HepG2 (cell line): ENCODE results near the gene TATDN3. TPM values are rescaled to one million over a fixed set of nuclear protein-coding genes. Genes with fewer than 3 reads are reported as not detected.
"Not testable (repeated sequence)": the region's sequence is repeated elsewhere in the genome, so short reads cannot be mapped to it uniquely, and the experiment has no call there.

ENCODE experiments used
- ATAC-seq: fragments of 200-7000 bp; cut with Tn5 transposase; 3 replicates; pipeline ENCODE4 v1.9.1; 2020; ENCODE audit warnings: mild to moderate bottlenecking, moderate library complexity
- BruUV-seq: library from RNA; stranded (reverse); fragments of 400-500 nt; replicated peaks from 2 replicates; lab custom pipeline; 2021; lab: Mats Ljungman, UMichigan
- CTCF ChIA-PET: fragments of 300-600 bp; formaldehyde crosslinking; extraction: SDS; loops from one replicate; lab custom pipeline; 2021; ENCODE audit warnings: low total read pairs, inconsistent platforms, low intra/inter-chr PET ratio; lab: Yijun Ruan, JAX
- POLR2A ChIA-PET: fragments of 350-600 bp; sonication (Branson Sonifier 250); formaldehyde crosslinking; loops from one replicate; lab custom pipeline; 2020; ENCODE audit warnings: antibody characterized with exemption, inconsistent platforms; lab: Yijun Ruan, JAX
- DNase-seq: peaks from one replicate; pipeline ENCODE4 v3.0.0-alpha.2; 2015; ENCODE audit warnings: low spot score
- FAIRE-seq: peaks from 3 replicates; lab custom pipeline; 2011; peaks lifted over from hg19 to GRCh38; lab: Jason Lieb, UNC
- H2AFZ ChIP-seq: one replicate; pipeline ENCODE4 v1.6.1; 2011; ENCODE audit warnings: low read length, inconsistent platforms
- H3K27ac ChIP-seq: fragments of 300-600 bp; 3 replicates; pipeline ENCODE4 v1.8.0; 2011; ENCODE audit warnings: mixed run types, mild to moderate bottlenecking, mixed read lengths, low read length, inconsistent platforms; ENCODE audit not compliant: insufficient read depth; ENCODE audit errors: extremely low read length
- H3K27me3 ChIP-seq, 2 experiments: fragments of 200-600 bp in 1 of 2; 2 replicates in 1 of 2; 3 replicates in 1 of 2; pipeline versions ENCODE4 v1.6.0 to v1.8.0; 2011; ENCODE audit warnings: low read length in 2 of 2, mild to moderate bottlenecking in 2 of 2, moderate library complexity in 2 of 2, inconsistent platforms in 1 of 2; ENCODE audit not compliant: insufficient read depth in 2 of 2, control insufficient read depth in 1 of 2
- H3K36me3 ChIP-seq, 2 experiments: fragments of 200-600 bp in 1 of 2; replicated peaks in 1 of 2; 2 replicates in 1 of 2; 3 replicates in 1 of 2; pipeline versions ENCODE4 v1.5.1 to v1.8.0; 2011; ENCODE audit warnings: low read length in 2 of 2, inconsistent platforms in 1 of 2; ENCODE audit not compliant: insufficient read depth in 2 of 2, control insufficient read depth in 1 of 2
- H3K4me1 ChIP-seq: 2 replicates; pipeline ENCODE4 v1.5.1; 2012; ENCODE audit warnings: low read length, inconsistent platforms; ENCODE audit not compliant: insufficient read depth
- H3K4me2 ChIP-seq: 2 replicates; pipeline ENCODE4 v1.6.0; 2011; ENCODE audit warnings: low read depth, low read length, inconsistent platforms
- H3K4me3 ChIP-seq, 3 experiments: fragments of 200-600 bp in 1 of 3; sonication (generic), shearing (Covaris generic) in 1 of 3; replicated peaks in 1 of 3; 2 replicates each; pipeline ENCODE4 v1.5.1; 2011 to 2016; ENCODE audit warnings: low read length in 3 of 3, inconsistent platforms in 2 of 3, low read depth in 2 of 3, mild to moderate bottlenecking in 2 of 3, control low read depth in 1 of 3, mixed read lengths in 1 of 3; ENCODE audit not compliant: insufficient read depth in 1 of 3
- H3K79me2 ChIP-seq: one replicate; pipeline ENCODE4 v1.6.1; 2011; ENCODE audit warnings: low read length, inconsistent platforms; ENCODE audit not compliant: insufficient read depth
- H3K9ac ChIP-seq: 2 replicates; pipeline ENCODE4 v1.6.0; 2011; ENCODE audit warnings: mild to moderate bottlenecking, low read depth, low read length, inconsistent platforms; ENCODE audit not compliant: insufficient read depth
- H3K9me3 ChIP-seq: 2 replicates; pipeline ENCODE4 v1.5.1; 2012; ENCODE audit warnings: mild to moderate bottlenecking, low read length
- H4K20me1 ChIP-seq: 2 replicates; pipeline ENCODE4 v1.6.0; 2011; ENCODE audit warnings: inconsistent platforms, mild to moderate bottlenecking, low read length, moderate library complexity; ENCODE audit not compliant: insufficient read depth
- AHR ChIP-seq: IDR thresholded peaks from 2 replicates; pipeline ENCODE4 v1.6.1; 2018; ENCODE audit warnings: missing genetic modification reagents, missing compliant biosample characterization
- RBM22 ChIP-seq: fragments of 200-400 bp; formaldehyde crosslinking; optimal IDR thresholded peaks from 2 replicates; pipeline ENCODE3; 2017; ENCODE audit warnings: mild to moderate bottlenecking, low read length, moderate library complexity
- SAFB2 ChIP-seq: sonication (generic); formaldehyde crosslinking; IDR thresholded peaks from 2 replicates; pipeline ENCODE4 v1.5.1; 2020; ENCODE audit warnings: missing genetic modification reagents, low read depth, mild to moderate bottlenecking, borderline replicate concordance
- SYNCRIP ChIP-seq: fragments of 200-400 bp; formaldehyde crosslinking; IDR thresholded peaks from 2 replicates; pipeline ENCODE4 v1.6.1; 2018; ENCODE audit warnings: mild to moderate bottlenecking, low read depth, low read length; ENCODE audit not compliant: insufficient read depth
- ZMYM2 ChIP-seq: sonication (generic); formaldehyde crosslinking; IDR thresholded peaks from 2 replicates; pipeline ENCODE4 v1.8.0; 2022; ENCODE audit warnings: mild to moderate bottlenecking, missing genetic modification reagents
- WGBS: methylation state at CpG from one replicate; pipeline ENCODE4 v1.1.6; 2017; ENCODE audit warnings: low lambda C conversion rate; 5-methylcytosine and 5-hydroxymethylcytosine counted together
- in situ Hi-C: cut with HindIII; loops from 2 replicates; pipeline ENCODE4 v1.10.0; 2017; ENCODE audit warnings: low pct_unique_long_range_greater_than_20kb; ENCODE audit not compliant: extremely low pct_ligation_motif_present
- intact Hi-C: fragments of 100-400 bp; cut with micrococcal nuclease; formaldehyde crosslinking; loops from one replicate; pipeline ENCODE4 v1.10.0; 2022; ENCODE audit not compliant: unreplicated experiment
- polyA plus RNA-seq, 8 experiments: library from polyadenylated mRNA; depleted of rRNA in 3 of 8; stranded (reverse) in 7 of 8; unstranded in 1 of 8; fragments of >200 nt; fragmentation: Illumina TruSeq in 4 of 8; extraction: Trizol in 4 of 8; gene quantifications; 2 replicates each; pipeline versions ENCODE4 v1.2.1 to v1.2.3, GENCODE V29; 2011 to 2016; ENCODE audit warnings: low read depth in 4 of 8, missing spikeins in 1 of 8, mixed read lengths in 1 of 8; ENCODE audit not compliant: insufficient read depth in 1 of 8
- total RNA-seq, 5 experiments: library from RNA; depleted of rRNA; stranded (reverse); fragments of >200 nt; fragmentation: Illumina TruSeq; extraction: Trizol; gene quantifications; 2 replicates each; pipeline ENCODE4 v1.2.3, GENCODE V29; 2016; ENCODE audit warnings: low read depth in 1 of 5
- TF ChIP-seq, protein P1 (sequence below): sonication (generic); formaldehyde crosslinking; conservative IDR thresholded peaks from 2 replicates; pipeline ENCODE4 v1.4.0; 2020; ENCODE audit warnings: missing genetic modification reagents
- TF ChIP-seq, protein P2 (sequence below): sonication (generic); formaldehyde crosslinking; IDR thresholded peaks from 2 replicates; pipeline ENCODE4 v1.5.0; 2020; ENCODE audit warnings: mild to moderate bottlenecking, missing genetic modification reagents

TATDN3 gene
- total and polyA plus RNA-seq, 2 of the 13 experiments (the other 11 are each of a cell fraction or from before 2014, with no cell fraction given), result 7.3 to 8.6 TPM

DNA sequence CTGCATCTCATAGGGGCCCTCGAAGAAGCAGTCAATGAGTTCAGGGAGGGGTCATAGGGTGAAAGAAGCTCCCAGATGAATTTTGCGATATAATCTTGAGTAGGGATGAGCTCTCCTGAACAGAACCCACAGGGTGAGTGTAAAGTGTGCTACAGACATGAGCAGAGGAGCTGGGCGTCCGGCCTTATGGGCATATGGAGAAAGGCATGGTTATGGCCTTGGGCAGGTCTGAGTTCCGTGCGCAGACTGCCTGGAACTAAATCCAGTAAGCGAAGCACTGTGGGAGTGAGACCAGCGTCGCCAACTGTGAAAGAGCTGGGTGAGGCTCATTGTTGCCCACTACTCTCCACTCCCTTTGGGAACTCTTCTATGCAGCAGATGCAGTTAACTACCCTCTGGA is 28.9 kb upstream of the TATDN3 start:
- H3K27me3 ChIP-seq, result no peaks in the 10 kb centered on the region
- no peak overlapping the region for H3K4me2 ChIP-seq
- ATAC-seq, result no peak
- ChIA-PET POLR2A (no interaction called here), CTCF (no interaction called here)
- H3K36me3 ChIP-seq, result peaks cover 7% of the 10 kb centered on the region in 2 experiments; a peak in 4 of 5 replicates
- no peak overlapping the region for H3K9ac ChIP-seq
- no TSS peak for BruUV-seq
- H3K4me1 ChIP-seq, result 0 out of 2 replicates have a peak, but pooled peaks cover 6% of the 10 kb centered on the region
- no peak for FAIRE-seq
- DNase-seq, result no peak
- intact Hi-C loops (no loop called here), in situ Hi-C loops (no loop called here)
- no peak overlapping the region for H2AFZ ChIP-seq
- peaks cover 55% of the 10 kb centered on the region for H3K79me2 ChIP-seq
- H3K27ac ChIP-seq, result no peak overlapping the region
- peaks cover 6% of the 10 kb centered on the region; the same call in 1 of the 2 replicates for H4K20me1 ChIP-seq
- 100% methylated on average over 9 of the region's 9 CpGs for WGBS
- H3K9me3 ChIP-seq, result no peaks in the 10 kb centered on the region
- TF ChIP-seq AHR (no peak), SAFB2 (CRISPR knock-in tag) (no peak), RBM22 (no peak), SYNCRIP (no peak), ZMYM2 (CRISPR knock-in tag) (no peak)
- TF ChIP-seq, protein P1, sequence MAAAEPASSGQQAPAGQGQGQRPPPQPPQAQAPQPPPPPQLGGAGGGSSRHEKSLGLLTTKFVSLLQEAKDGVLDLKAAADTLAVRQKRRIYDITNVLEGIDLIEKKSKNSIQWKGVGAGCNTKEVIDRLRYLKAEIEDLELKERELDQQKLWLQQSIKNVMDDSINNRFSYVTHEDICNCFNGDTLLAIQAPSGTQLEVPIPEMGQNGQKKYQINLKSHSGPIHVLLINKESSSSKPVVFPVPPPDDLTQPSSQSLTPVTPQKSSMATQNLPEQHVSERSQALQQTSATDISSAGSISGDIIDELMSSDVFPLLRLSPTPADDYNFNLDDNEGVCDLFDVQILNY, result no peak
- TF ChIP-seq, protein P2, sequence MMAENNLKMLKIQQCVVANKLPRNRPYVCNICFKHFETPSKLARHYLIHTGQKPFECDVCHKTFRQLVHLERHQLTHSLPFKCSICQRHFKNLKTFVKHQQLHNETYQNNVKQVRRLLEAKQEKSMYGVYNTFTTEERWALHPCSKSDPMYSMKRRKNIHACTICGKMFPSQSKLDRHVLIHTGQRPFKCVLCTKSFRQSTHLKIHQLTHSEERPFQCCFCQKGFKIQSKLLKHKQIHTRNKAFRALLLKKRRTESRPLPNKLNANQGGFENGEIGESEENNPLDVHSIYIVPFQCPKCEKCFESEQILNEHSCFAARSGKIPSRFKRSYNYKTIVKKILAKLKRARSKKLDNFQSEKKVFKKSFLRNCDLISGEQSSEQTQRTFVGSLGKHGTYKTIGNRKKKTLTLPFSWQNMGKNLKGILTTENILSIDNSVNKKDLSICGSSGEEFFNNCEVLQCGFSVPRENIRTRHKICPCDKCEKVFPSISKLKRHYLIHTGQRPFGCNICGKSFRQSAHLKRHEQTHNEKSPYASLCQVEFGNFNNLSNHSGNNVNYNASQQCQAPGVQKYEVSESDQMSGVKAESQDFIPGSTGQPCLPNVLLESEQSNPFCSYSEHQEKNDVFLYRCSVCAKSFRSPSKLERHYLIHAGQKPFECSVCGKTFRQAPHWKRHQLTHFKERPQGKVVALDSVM (CRISPR knock-in tag), result no peak
- H3K4me3 ChIP-seq, result no peak overlapping the region

DNA sequence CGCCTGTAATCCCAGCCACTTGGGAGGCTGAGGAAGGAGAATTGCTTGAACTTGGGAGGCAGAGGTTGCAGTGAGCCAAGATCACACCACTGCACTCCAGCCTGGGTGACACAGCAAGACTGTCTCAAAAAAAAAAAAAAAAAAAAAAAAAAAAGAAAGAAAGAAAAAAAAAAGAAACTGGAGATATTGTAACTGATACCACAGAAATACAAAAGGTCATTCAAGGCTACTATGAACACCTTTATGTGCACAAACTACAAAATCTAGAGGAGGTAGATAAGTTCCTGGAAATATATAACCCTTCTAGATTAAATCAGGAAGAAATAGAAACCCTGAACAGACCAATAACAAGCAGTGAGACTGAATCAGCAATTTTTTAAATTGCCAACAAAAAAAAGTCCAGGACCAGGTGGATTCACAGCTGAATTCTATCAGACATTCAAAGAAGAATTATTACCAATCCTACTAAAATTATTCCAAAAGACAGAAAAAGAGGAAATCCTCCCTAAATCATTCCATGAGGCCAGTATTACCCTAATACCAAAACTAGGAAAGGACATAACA is 26.9 kb upstream of the TATDN3 start:
- intact Hi-C loops, CTCF ChIA-PET, POLR2A ChIA-PET, H3K27ac ChIP-seq, H3K27me3 ChIP-seq, ATAC-seq, DNase-seq, H3K4me2 ChIP-seq, H4K20me1 ChIP-seq, H3K9ac ChIP-seq, H2AFZ ChIP-seq, BruUV-seq, H3K36me3 ChIP-seq, FAIRE-seq, in situ Hi-C loops, H3K4me1 ChIP-seq, H3K4me3 ChIP-seq: not testable (repeated sequence)
- peaks cover 60% of the 10 kb centered on the region for H3K79me2 ChIP-seq
- WGBS, result 100% methylated on average over 1 of the region's 1 CpG
- peaks cover 10% of the 10 kb centered on the region; the same call in 1 of the 2 replicates for H3K9me3 ChIP-seq

DNA sequence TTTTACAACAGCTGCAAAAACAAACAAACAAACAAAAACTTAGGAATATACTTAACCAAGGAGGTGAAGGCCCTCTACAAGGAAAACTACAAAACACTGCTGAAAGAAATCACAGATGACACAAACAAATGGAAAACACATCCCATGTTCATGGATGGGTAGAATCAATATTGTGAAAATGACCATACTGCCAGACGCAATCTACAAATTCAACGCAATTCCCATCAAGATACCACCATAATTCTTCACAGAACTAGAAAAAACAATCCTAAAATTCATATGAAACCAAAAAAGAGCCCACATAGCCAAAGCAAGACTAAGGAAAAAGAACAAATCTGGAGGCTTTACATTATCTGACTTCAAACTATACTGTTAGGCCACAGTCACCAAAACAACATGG is 24.9 kb upstream of the TATDN3 start:
- WGBS, result 94% methylated on average over 2 of the region's 2 CpGs
- in situ Hi-C loops, H3K36me3 ChIP-seq, H2AFZ ChIP-seq, DNase-seq, H4K20me1 ChIP-seq, intact Hi-C loops, CTCF ChIA-PET, H3K9ac ChIP-seq, H3K27ac ChIP-seq, FAIRE-seq, H3K4me2 ChIP-seq, H3K4me3 ChIP-seq, H3K27me3 ChIP-seq, POLR2A ChIA-PET, H3K4me1 ChIP-seq, ATAC-seq, BruUV-seq: not testable (repeated sequence)
- Histone ChIP-seq H3K9me3 (peaks cover 19% of the 10 kb centered on the region; the same call in 1 of the 2 replicates), H3K79me2 (peaks cover 53% of the 10 kb centered on the region)
